Measurements from ENCODE around the gene UBE2K.
"Not testable (repeated sequence)": the region's sequence is repeated elsewhere in the genome, so short reads cannot be mapped to it uniquely, and the experiment has no call there.

UBE2K gene

GRCh38 chr4:39731908-39732307 is 34.0 kb downstream of the UBE2K start:
- DNase-seq: no peak

DNA sequence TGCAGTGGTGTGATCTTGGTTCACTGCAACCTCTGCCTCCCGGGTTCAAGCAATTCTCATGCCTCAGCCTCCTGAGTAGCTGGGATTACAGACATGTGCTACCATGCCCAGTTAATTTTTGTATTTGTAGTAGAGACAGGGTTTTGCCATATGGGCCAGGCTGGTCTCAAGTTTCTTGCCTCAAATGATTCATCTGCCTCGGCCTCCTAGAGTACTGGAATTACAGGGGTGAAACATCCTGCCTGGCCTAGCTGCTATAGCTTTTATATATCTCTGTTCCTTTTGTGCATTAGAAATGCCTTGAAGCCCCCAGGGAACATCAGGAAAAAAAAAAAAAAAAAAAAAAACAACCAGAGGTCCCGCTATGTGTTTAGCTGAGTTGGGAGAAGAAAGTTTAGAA is 34.8 kb downstream of the UBE2K start:
- DNase-seq: no peak

GRCh38 chr4:39739591-39739990 is 41.7 kb downstream of the UBE2K start:
- DNase-seq: not testable (repeated sequence)

DNA sequence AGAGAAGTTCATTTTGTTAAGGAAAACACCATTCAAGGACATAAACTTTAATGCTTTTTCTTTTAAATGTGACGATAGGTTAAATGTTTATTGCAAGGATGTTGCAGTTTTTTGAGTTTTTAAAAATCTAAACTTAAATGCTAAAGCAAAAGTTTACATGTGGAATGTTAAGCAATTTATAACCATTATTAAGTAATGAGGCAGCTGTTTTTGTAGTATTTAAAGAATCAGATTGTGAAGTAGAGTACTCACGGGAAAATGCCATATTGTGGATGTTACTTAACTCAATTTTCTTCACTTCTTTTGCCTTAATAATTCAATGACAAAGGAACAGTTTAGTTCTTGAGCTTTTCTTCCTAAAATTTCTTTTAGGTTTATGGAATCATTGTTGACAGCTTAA is 43.5 kb downstream of the UBE2K start:
- DNase-seq: no peak

GRCh38 chr4:39745920-39746319 is 48.0 kb downstream of the UBE2K start:
- no peak for DNase-seq

DNA sequence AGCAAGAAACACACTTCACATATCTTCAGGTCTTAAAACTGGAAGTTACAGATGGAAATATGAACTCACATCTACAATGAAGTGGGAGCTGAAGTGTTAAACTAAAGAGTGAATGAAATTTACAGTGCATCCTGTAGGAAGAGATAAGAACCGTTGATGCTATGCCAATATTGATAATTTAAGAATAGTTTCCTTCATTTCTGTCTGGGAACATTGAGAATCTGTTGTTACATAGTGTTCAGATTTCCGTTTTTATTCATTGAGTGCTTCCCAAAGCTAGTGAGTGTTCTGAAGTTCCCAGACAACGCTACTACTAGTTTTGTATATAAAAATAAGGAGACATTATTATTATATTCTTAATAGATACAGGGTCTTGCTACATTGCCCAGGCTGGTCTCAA is 52.3 kb downstream of the UBE2K start:
- no peak for DNase-seq

- DNase-seq: no peak
Observed at GRCh38 chr4:39754309-39754708, 56.4 kb downstream of the UBE2K start.

DNA sequence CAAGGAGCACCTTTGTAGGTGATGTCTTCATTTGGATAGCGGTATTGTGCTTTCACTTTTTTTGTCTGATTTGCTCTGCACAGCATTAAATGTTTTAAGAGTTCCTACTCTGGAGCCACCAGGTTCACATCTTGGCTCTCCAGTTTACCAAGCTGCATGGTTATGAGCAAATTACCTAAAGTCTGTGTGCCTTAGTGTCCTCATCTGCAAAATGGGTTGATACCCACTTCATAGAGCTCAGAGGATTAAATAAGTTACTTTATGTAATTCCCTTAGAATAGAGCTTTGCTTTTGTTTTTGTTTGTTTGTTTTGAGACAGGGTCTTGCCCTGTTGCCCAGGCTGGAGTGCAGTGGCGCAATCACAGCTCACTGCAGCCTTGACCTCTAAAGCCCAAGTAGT is 58.2 kb downstream of the UBE2K start:
- no peak for DNase-seq

- no peak for DNase-seq
Observed at GRCh38 chr4:39758176-39758575, 60.2 kb downstream of the UBE2K start.

DNA sequence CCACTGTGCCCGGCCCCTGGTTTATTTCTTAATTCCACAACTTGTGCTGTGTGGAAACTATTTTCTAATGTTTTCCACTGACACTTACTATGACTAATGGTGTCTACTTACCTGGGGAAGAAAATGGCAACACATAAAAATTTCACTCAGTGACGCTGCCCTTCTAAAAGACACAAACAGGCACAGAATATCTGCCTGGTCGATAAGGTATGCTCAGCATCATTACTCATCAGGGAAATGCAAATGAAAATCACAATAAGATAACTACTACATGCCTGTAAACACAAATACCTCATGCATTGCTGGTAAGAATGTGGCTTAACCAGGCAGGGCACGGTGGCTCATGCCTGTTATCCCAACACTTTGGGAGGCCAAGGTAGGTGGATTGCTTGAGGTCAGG is 61.6 kb downstream of the UBE2K start:
- DNase-seq: no peak

DNA sequence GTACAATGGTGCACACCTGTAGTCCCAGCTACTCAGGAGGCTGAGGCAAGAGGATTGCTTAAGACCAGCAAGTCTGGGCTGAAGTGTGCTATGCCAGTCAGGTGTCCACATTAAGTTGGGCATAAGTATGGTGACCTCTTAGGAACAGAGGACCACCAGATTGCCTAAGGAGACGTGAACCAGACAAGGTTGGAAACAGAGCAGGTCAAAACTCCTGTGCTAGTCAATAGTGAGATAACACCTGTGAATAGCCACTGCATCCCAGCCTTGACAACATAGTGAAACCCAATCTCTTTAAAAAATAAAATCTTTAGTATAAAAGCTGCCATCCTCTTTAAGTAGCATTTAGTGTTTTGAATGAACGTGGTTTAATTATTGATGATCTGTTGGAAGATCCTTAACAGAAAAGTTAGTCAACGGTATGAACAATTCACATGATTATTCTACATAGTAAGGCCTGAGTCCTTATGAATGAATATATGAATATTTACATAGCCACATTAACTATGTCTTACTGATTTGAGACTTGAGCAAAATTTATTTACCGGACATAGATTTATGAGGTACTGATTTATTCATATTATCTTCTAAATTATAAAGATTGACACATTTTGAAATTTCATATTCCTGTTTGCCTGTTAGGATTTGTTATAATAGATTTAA is 63.2 kb downstream of the UBE2K start:
- no peak for DNase-seq

DNA sequence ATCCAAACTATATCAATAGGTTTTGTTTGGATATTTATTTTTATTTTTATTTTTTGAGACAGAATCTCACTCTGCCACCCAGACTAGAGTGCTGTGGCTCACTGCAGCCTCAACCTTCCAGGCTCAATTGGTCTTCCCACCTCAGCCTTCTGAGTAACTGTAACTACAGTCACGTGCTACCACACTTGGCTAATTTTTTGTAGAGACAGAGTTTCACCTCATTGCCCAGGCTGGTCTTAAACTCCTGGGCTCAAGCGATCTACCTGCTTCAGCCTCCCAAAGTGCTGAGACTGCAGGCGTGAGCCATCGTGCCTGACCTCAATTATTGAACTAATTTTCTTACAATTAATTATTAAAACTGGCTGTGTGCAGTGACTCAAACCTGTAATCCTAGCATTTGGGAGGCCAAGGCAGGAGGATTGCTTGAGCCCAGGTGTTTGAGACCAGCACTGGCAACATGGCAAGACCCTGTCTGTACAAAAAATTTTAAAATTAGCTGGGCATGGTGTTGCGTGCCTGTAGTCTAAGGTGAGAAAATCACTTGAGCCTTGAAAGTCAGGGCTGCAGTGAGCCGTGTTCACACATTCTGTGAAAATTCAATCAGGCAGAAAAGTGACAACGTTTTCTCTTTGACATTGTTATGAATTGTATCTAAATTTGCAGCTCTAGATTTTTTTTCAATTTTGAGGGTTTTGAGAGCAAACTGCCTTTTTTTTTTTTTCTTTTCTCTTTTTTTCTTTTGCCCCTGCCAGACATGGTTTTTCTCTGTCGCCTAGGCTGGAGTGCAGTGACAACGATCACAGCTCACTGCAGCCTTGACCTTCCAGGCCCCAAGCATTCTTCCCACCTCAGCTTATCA is 66.0 kb downstream of the UBE2K start:
- no peak for DNase-seq

- no peak for DNase-seq
Observed at GRCh38 chr4:39770005-39770404, 72.1 kb downstream of the UBE2K start.

- DNase-seq: no peak
Observed at GRCh38 chr4:39770471-39770870, 72.5 kb downstream of the UBE2K start.

- no peak for DNase-seq
Observed at GRCh38 chr4:39770969-39771724, 73.2 kb downstream of the UBE2K start.

GRCh38 chr4:39781988-39782387 is 84.1 kb downstream of the UBE2K start:
- DNase-seq: not testable (repeated sequence)

DNA sequence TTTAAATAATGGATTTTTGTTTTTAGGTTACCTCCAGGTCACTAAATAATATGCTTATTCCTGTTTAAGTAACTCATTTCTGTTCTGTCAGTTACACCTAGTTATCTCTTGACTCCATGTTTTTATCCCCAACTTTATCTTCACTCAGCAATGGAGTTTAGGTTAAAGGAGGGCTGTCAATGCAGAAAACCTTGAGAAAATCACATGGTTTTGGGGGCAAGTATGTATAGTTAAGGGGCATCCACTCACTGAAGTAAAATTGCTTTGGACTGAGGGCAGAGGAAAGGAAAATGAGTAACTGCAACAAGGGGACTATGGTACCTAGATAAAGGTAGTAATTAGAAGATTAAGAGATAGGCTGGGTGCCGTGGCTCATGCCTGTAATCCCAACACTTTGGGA is 87.1 kb downstream of the UBE2K start:
- DNase-seq: no peak

DNA sequence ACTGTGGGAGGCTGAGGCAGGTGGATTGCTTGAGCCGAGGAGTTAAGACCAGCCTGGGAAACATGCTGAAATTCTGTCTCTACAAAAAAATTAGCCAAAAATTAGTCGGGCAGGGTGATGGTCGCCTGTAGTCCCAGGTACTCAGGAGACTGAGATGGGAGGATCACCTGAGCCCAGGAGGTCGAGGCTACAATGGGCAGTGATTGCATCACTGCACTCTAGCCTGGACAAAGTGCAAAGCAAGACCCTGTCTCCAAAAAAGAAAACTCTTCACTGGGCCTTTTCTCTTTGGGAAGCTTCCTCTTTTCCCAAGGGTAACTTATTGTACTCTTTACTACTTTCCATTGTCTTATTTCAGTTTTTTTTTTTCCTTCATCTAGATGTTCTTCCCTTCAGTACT is 88.9 kb downstream of the UBE2K start:
- no peak for DNase-seq

DNA sequence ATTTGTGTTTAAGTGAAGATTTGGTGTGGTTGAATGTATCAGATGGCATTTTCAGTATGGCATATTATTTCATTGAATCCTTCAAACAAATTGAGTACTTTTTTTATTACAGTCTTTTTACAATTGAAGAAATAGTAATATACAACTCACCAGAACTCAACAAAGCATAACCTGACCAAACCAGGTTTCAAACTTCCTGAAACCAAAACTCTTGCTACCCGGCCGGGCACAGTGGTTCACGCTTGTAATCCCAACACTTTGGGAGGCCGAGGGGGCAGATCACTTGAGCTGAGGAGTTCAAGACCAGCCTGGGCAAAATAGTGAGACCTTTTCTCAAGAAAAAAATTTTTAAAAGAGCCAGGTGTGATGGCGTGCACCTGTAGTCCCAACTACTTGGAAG is 94.2 kb downstream of the UBE2K start:
- no peak for DNase-seq

DNA sequence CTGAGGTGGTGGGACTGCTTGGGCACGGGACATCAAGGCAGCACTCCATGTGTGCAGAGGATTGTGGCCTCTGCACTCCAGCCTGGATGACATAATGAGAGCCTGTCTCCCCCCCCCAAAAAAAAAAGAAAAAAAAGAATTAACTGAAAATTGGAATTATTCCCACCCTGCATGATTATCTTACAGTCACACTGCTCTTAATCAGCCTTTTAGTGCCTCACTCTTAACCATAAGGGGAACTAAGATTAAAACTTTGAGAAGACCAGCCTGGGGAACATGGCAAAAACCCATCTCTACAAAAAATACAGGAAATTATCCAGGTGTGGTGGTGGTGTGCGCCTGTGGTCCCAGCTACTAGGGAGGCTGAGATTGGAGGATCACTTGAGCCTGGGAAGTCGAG is 94.6 kb downstream of the UBE2K start:
- no peak for DNase-seq

GRCh38 chr4:39792976-39793375 is 95.0 kb downstream of the UBE2K start:
- DNase-seq: not testable (repeated sequence)

DNA sequence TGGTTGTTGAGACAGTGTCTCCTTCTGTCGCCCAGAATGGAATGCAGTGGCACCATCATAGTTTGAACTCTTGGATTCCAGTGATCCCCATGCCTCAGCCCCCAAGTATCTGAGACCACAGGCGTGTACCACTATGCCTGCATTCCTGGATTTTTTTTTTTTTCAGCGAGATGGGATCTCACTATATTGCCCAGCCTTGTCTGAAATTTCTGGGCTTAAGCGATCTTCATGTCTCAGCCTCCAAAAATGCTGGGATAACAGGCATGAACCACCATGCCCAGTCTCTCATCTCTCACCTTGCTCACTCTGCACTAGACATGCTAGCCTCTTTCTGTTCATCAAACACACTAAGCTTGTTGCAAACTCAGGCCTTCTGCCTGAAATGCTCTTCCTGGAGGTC is 104.1 kb downstream of the UBE2K start:
- no peak for DNase-seq

DNA sequence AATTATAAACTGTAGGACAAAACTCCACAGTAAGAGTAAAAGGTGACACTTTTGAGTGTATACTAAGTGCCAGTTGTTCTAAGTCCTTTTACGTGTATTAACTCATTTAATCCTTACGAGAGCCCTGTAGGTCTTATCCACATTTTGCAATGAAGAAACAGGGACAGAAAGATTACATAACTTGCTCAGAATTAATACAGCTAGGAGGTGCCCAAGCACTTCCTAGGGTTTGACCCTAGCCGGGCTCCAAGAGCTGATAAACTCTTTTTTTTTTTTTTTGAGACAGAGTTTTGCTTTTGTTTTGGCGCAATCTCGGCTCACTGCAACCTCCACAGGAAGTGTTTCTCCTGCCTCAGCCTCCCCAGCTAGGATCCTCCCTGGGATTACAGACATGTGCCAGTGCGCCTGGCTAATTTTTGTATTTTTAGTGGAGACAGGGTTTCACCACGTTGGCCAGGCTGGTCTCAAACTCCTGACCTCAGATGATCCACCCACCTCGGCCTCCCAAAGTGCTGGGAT is 110.4 kb downstream of the UBE2K start:
- no peak for DNase-seq

GRCh38 chr4:39812500-39812899 is 114.6 kb downstream of the UBE2K start:
- no peak for DNase-seq

All from activated CD8-positive, alpha-beta memory T cell treated with anti-CD3 and anti-CD28 coated beads for 24 hours (primary cell).